Ovary (tissue), 9 donors: Measurements from ENCODE around the gene DIS3L2. TPM values are rescaled to one million over a fixed set of nuclear protein-coding genes. Genes with fewer than 3 reads are reported as not detected.

Experiments
- DNase-seq, 5 donors: peaks; one replicate each; pipeline ENCODE4 v3.0.0-alpha.2; 2019 to 2020
- H3K27ac ChIP-seq, 2 donors: fragments of 200-600 bp; one replicate each; pipeline versions ENCODE4 v1.5.1 to v1.8.0; 2019 to 2022
- H3K27me3 ChIP-seq: fragments of 200-600 bp; one replicate; pipeline ENCODE4 v1.8.0; 2022
- H3K36me3 ChIP-seq: fragments of 200-600 bp; sonication (generic); one replicate; pipeline ENCODE4 v1.5.1; 2019
- H3K4me1 ChIP-seq: one replicate; pipeline ENCODE4 v1.8.1; 2013; ENCODE audit warnings: mild to moderate bottlenecking, moderate library complexity; ENCODE audit not compliant: insufficient read depth
- H3K4me3 ChIP-seq: fragments of 200-600 bp; sonication (generic); one replicate; pipeline ENCODE4 v1.5.1; 2017
- H3K9me3 ChIP-seq, 2 donors: fragments of 200-600 bp in 1 of 2; sonication (generic) in 1 of 2; one replicate each; pipeline versions ENCODE4 v1.5.1 to v1.8.1; 2013 to 2019; ENCODE audit warnings: mild to moderate bottlenecking in 1 of 2, moderate library complexity in 1 of 2
- EP300 ChIP-seq: sonication (generic); formaldehyde crosslinking; IDR thresholded peaks from one replicate; pipeline ENCODE4 v1.6.1; 2017; ENCODE audit warnings: antibody characterized with exemption
- POLR2A ChIP-seq: fragments of 450-650 bp; IDR thresholded peaks from one replicate; pipeline ENCODE4 v1.6.1; 2017; ENCODE audit warnings: antibody characterized with exemption, mild to moderate bottlenecking, moderate library complexity
- WGBS, 3 donors: extraction: QIAGEN DNeasy Blood & Tissue Kit in 1 of 3; methylation state at CpG; one replicate each; pipeline versions ENCODE4 v1.1.5 to v1.1.7; 2013 to 2017; 5-methylcytosine and 5-hydroxymethylcytosine counted together
- intact Hi-C, 4 donors: fragments of 100-400 bp; cut with DNase I; formaldehyde crosslinking; loops; one replicate each; pipeline versions ENCODE4 v1.11.0 to v1.15.1; 2022 to 2023
- polyA plus RNA-seq, 2 donors: library from polyadenylated mRNA; stranded (reverse); fragments of 200-250 nt in 1 of 2; fragments of 350-450 nt in 1 of 2; fragmentation: Illumina TruSeq in 1 of 2; extraction: RNeasy Lipid Tissue Mini Kit (QIAGEN cat#74804) in 1 of 2; gene quantifications; one replicate each; pipeline ENCODE4 v1.2.3, GENCODE V29; 2013 to 2014
- total RNA-seq, 7 donors: library from RNA; depleted of rRNA in 2 of 7; stranded (reverse); fragments of >200 nt in 2 of 7; fragmentation: NEBNext Ultra II Directional in 3 of 7; extraction: Animal tissue kit (Norgen Biotek cat#: 25700) in 3 of 7; gene quantifications; one replicate each; pipeline versions ENCODE4 v1.1.0 to v1.2.4, GENCODE V29; 2016 to 2023
- TF ChIP-seq, protein P1 (sequence below), 3 donors: fragments of 450-650 bp in 2 of 3; fragments of 200-600 bp in 1 of 3; IDR thresholded peaks; one replicate each; pipeline versions ENCODE4 v1.5.1 to v1.8.0; 2016 to 2022; ENCODE audit warnings: antibody characterized with exemption in 3 of 3, mild to moderate bottlenecking in 1 of 3
- donor health status: DM: no; HTN: no; CAD: no; lungs with moderate emphysema.
- donor health status: DM: no; HTN: no; CAD: no.
- donor health status: Bipolar disorder and iron deficiency.
- donor health status: DM: yes; HTN: yes; CAD: no.
- donor health status: DM: no; HTN: no; CAD: no.
- donor health status: DM: yes; HTN: yes; CAD: no.

The DIS3L2 gene
- total and polyA plus RNA-seq, 9 donors = 18.2 to 52.0 (median 32.8) TPM

DNA sequence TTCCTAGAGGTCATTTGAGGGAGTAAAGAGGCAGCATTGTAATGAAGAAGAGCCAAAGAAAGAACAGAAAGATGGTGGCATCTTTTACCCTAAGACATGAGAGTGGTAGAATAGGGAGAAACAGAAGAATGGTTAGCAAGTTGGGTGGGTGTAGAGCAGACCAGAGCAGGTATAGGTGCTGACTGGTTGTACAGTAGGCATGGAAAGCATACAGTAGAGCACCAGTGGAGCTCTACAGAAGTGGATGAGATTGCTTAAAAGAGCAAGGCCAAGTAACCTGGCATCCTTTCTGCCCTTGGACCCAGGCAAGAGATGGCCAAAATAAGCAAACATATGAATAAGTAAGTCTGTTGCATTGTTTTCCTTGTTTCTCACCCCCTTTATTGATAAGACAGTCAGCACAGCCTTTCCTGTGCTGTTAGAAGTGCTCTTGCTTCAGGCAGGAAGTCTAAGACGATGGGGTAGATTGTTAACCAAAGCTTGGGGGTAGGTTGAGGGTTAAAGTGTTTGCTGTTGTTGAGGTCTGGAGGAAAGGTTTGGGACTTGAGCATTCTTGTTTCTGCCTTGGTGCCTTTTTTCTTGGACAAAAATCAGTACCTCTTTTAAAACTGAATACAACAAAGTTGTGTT lies 76.9 kb downstream of the DIS3L2 start:
- no peak overlapping the region for H3K27ac ChIP-seq
- no peaks in the 10 kb centered on the region for H3K9me3 ChIP-seq
- H3K36me3 ChIP-seq = no peaks in the 10 kb centered on the region
- intact Hi-C loops = no loop called here
- no peak for DNase-seq
- no peaks in the 10 kb centered on the region for H3K27me3 ChIP-seq
- TF ChIP-seq, protein P1, sequence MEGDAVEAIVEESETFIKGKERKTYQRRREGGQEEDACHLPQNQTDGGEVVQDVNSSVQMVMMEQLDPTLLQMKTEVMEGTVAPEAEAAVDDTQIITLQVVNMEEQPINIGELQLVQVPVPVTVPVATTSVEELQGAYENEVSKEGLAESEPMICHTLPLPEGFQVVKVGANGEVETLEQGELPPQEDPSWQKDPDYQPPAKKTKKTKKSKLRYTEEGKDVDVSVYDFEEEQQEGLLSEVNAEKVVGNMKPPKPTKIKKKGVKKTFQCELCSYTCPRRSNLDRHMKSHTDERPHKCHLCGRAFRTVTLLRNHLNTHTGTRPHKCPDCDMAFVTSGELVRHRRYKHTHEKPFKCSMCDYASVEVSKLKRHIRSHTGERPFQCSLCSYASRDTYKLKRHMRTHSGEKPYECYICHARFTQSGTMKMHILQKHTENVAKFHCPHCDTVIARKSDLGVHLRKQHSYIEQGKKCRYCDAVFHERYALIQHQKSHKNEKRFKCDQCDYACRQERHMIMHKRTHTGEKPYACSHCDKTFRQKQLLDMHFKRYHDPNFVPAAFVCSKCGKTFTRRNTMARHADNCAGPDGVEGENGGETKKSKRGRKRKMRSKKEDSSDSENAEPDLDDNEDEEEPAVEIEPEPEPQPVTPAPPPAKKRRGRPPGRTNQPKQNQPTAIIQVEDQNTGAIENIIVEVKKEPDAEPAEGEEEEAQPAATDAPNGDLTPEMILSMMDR (IDR thresholded peaks at IDR 0.05) = no peak
- TF ChIP-seq POLR2A = no peak
- no peak for TF ChIP-seq EP300
- no peak overlapping the region for H3K4me3 ChIP-seq
- 71 to 93% (median 80%) methylated on average over 1 of the region's 1 CpG for WGBS, 3 donors
- no peaks in the 10 kb centered on the region for H3K4me1 ChIP-seq

DNA sequence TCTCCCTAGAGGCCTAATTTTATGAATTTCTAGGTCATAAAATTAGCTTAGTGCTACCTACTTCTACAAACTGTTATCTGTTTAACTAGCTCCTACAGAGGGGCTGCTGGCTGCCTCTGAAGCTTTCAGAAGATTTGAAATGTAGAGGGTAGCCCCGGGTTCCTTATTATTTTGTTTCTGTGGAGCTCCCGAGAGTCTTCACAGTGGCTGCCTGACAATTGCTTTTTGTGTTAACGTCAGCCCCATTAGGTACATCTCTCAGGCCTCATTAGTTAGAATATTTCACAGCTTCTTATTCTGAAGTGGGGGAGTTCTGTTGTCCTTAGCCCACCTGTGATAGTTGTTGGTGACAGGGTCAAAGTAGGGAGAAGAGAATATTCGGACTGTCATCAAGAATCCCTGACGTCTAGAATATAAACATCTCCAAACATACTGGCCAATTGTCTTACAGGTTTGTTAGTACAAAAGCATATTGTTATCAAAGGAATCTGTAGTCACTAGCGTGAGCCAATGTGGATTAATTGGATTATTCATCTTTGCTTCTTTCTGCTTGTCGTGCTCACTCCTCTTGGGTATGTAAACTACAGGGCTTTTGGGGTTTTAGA lies 77.5 kb downstream of the DIS3L2 start:
- Histone ChIP-seq H3K4me3 (no peak overlapping the region), H3K36me3 (no peaks in the 10 kb centered on the region), H3K27me3 (no peaks in the 10 kb centered on the region), H3K9me3 (no peaks in the 10 kb centered on the region), H3K27ac (no peak overlapping the region), H3K4me1 (no peaks in the 10 kb centered on the region)
- TF ChIP-seq EP300 = no peak
- TF ChIP-seq POLR2A = no peak
- TF ChIP-seq, protein P1 (IDR thresholded peaks at IDR 0.05) = no peak
- intact Hi-C loops = no loop called here
- no peak for DNase-seq
- WGBS, 3 donors = 80 to 84% (median 82%) methylated on average over 7 of the region's 7 CpGs

DNA sequence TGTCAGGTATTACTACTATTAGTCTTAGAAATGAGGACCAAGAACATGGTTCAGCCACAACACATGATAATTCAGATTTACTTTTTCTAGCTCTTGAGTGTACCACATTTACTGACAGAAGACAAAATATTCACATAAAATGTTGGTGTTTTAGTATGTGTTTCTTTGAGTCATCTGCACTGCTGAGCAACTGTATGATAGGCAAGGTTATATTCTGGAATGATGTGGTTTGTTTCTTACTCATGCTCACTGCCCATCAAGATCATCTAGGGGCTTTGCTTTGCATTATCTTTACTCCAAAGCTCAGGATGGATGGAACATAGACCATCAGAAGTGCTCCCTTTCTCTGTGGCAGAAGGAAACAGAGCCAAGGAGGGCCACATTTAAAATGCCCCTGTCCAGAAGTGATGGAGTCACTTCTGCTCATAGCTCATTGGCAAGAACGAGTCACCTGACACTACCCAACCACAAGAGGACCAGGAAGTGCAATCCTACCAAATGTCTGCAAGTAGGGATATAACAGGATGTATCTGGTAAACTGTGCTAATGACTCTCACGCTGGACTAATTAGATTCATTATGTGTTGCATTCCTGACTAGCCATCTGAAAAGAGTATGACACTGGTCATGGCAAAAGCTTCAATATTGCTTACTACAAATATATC lies 81.5 kb downstream of the DIS3L2 start:
- H3K4me3 ChIP-seq = no peak overlapping the region
- H3K27ac ChIP-seq = no peak overlapping the region
- TF ChIP-seq, protein P1 (IDR thresholded peaks at IDR 0.05) = no peak
- TF ChIP-seq EP300 = no peak
- no peak for TF ChIP-seq POLR2A
- no peak for DNase-seq
- no peaks in the 10 kb centered on the region for H3K36me3 ChIP-seq
- intact Hi-C loops = no loop called here
- no peaks in the 10 kb centered on the region for H3K4me1 ChIP-seq
- 94 to 100% (median 94%) methylated on average over 2 of the region's 2 CpGs for WGBS, 3 donors
- H3K9me3 ChIP-seq = no peaks in the 10 kb centered on the region
- no peaks in the 10 kb centered on the region for H3K27me3 ChIP-seq

DNA sequence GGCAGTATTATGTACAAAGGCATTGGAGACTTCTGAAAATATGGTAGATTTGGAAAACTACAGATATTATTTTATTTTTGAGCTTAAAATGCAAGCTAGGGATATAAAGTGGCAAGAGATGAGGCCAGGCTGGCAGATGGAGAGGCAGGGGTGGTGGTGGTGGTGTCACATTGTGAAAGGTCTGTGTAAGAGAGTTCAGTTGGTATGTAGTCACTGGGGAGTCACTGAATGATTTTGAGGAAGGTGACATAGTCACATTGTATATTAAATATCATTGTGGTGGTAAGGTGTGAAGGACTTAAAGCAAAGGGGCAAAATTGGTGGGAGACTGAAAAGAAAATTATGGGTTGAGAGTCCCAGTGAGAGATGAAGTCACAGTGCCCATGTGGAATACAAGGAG lies 82.5 kb downstream of the DIS3L2 start:
- Histone ChIP-seq H3K36me3 (no peaks in the 10 kb centered on the region), H3K27me3 (no peaks in the 10 kb centered on the region), H3K9me3 (no peaks in the 10 kb centered on the region), H3K4me3 (no peak overlapping the region), H3K27ac (no peak overlapping the region), H3K4me1 (no peaks in the 10 kb centered on the region)
- intact Hi-C loops = no loop called here
- no peak for DNase-seq
- TF ChIP-seq, protein P1 (IDR thresholded peaks at IDR 0.05) = no peak
- TF ChIP-seq EP300 (no peak), POLR2A (no peak)
